SIG-M5 (cell line): ENCODE data around the gene SVIL.
"Not testable (repeated sequence)": the region's sequence is repeated elsewhere in the genome, so short reads cannot be mapped to it uniquely, and the experiment has no call there.

ENCODE experiments used
- DNase-seq: peaks from one replicate; lab custom pipeline; 2025; lab: John Stamatoyannopoulos, UW

Gene SVIL

DNA sequence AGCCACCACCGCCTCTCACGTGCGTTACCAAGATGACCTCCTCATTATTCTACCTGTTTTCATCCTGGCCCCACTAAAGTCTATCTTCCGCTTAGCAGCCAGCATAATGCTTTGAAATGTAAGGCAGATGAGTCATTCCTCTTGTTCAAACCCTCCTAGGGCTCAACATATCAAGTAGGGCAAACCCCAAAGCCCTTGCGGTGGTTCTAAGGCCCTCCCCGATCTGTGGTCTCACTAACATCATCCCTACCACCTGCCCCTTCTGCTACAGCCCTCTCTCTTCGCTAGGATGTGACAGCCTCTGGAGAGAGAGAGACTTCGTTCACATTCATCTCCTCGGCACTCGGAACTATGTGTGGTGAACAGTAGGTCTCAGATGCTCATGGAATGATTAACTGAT is 94.8 kb downstream of the SVIL start:
- DNase-seq, result no peak

DNA sequence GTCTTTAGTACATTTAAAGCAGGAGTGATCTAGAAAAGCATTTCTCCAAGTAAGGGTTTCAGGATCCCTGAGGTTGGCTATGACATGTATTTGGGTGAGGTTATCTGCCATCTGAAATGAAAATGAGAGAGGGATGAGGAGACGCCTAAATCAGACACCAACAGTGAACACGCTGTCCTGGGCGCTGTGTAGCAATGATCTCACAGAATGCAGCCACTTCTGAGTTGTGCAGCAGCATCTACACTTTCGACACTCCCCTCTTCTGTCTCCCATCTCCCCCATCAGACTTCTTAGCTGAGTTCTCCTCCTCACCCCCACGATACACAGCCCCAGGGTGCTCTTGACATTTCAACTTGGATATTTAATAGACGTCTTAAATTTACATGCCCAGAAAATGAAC is 95.4 kb downstream of the SVIL start:
- DNase-seq, result no peak

DNA sequence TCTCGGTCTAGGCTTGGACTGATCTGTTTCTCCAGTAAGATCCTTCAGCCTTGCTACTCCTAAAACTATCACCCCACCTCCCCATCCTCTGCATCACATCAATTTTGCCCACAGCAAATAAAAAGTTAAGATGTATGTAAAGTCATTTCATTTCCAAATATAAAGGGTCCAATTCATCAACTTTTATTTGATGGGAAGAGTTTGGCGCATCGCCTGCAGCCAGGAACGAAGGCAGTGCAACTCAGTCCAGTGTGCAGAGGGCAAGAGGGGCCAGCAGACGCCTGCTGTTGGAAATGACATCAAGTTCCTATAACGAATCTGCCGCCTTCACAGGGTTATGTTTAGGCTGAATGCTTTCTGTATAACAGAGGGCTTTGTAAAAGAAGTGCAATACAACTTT is 97.0 kb downstream of the SVIL start:
- DNase-seq, result no peak

DNA sequence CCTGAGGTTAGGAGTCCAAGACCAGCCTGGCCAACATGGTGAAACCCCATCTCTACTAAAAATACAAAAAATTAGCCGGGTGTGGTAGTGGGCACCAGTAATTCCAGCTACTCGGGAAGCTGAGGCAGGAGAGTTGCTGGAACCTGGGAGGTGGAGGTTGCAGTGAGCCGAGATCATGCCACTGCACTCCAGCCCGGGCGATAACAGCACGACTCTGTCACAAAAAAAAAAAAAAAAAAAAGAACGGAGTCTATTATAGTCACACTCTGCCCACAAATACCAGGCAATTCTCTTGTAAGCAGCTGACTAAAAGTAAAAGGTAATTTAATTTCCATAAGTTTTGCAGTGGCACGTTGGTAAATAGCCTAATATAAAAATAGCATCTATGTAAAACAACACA is 98.1 kb downstream of the SVIL start:
- DNase-seq, result not testable (repeated sequence)

DNA sequence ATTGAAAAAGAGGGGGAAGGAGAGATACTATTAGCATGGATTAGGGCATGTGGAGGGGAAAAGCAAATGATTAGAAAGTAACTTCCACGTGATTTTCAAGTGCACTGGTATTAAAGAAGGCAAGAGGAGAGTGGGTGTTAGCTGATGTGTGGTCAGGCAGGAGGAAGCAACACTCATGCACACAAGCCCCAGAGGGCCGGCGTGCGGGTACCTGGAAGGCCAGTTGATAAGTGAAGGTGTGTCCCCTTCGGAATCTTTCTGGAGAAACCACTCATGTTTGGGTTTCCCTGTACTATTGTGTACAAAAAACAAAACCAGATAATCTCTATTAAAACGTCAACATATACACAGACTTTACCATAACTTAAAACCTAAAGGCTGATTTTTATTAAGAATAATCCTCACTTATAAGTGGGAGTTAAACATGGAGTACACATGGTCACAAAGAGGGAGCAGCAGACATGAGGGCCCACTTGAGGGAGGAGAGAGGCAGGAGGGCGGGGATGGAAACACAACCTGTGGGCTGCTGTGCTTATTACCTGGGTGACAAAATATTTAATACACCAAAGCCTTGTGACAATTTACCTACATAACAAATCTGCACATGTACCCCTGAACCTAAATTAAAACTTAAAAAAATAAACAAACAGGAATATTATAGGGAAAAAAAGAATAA is 98.9 kb downstream of the SVIL start:
- DNase-seq, result no peak

DNA sequence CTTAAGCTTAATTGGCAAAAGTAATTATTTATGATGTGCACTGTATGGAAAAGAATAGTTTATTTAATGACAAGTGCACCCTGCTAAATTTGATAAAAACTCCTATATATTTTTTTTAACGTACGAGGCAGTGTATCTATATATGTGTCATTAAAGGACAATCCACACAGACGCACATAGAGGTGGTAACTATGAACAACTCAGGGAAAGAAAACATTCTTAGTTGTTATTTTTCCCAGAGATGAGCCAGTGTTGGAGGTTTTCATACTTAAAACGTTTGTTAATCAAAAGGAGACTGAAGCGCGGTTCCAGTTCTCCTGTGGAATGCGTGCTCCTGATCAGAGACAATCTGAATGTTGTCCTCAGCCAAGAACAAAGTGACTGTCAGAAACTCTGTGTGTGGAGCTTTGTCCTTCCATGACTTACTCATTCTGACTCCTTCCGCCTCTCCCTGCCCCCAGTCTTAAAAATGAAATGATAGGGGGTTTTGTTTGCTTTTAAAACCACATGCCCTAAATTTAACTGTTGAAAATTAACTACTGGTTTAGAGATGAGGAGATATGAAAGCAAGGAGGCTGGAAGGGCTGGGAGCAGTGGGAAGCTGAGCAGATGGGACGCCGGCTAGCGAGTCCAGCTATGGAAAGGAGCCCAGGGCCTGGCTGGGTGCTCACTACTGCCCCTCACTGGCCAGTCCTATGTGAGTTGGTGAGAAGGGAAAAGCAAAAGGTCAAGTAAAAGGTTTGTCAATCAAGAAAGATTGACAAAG is 99.6 kb downstream of the SVIL start:
- no peak for DNase-seq

DNA sequence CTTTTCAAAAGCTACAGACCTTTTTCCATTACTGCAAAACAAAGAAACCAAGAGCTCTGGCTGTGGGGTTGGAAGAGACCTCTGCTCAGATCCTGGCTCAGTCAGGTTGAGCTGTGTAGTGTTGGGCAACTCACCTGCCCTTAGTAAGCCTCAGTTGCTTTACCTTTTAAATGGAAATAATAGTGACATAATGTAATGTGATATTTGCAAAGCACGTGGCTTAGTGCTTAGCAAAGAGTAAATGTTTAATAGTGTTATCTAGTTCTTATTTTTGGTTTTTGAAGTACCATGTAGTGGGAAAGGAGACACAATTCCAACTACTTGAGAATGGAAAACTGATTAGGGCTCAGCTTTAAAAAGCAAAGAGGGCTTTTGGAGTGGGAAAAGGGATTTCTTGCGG is 100.2 kb downstream of the SVIL start:
- no peak for DNase-seq

DNA sequence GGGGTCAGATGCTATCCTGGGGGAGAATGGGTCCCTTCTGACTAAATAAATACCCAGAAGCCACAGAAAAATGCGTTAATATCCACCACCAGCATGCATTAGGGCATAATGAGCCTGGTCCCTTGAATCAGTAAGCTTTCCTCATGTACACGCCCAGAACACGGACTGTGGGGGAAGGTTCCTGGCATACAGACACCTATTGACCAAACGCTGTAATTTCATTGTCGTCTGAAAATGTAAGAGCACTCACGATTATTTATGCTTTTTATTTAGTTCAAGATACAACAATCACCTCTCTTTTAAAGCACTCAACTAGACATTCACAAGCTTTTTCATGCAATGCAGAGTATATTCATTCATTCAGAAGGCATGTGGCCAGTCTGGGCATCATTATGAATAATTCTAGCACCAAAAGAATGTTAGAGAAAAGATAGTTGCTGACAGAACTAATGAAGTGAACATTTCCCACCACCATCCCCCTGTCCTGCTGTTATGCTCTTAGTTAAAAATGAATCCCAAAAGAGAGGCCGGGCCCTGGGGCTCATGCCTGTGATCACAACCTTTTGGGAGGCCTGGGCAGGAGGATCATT is 101.0 kb downstream of the SVIL start:
- DNase-seq, result no peak

DNA sequence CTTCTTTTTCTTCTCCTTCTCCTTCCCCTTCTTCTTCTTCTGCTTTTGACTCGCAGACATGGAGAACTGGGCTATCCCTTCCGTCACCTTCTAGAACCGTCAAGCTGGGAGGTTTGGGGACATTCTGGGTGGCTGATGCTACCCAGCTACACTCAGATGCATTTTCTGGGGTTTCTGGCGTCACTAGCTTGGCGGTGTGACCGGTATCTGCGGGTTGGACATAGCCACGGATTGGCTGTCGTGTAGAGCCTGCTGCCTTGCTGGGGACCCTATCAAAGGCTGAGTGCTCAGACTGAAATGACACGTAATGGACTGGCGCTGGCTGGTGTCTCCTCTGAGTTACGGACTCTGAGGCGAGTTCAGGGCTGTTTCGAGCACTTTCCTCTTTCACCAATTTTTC is 101.7 kb downstream of the SVIL start:
- no peak for DNase-seq

DNA sequence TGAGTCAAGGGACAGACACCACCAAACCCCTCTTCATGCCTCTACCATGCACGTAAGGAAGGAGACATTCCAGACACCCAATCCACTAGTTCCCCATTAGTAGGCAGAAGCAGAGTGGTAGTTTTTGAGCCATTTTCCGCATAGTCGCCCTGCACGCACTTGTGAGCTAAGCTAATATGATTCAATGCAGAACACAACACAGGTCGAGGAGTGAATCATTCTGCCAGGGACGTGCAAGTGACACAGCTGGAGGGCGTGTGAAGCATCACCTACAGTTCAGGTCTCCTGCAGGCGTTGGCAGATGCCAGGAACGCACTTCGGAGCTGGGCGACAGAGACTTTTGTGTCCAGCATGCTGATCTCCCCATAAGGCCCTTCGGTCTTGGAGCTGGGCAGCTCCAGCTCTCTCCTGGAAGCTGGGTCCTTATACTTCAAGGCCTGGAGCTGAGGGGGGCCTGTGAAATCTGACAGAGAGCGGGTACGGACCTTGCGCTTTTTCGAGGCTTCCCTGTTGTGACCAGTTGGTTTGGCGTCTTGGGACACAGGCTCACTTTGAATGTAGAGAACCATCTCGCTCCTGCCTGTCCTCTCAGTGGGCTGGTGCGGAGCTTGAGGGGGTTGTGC is 102.4 kb downstream of the SVIL start:
- DNase-seq, result no peak

DNA sequence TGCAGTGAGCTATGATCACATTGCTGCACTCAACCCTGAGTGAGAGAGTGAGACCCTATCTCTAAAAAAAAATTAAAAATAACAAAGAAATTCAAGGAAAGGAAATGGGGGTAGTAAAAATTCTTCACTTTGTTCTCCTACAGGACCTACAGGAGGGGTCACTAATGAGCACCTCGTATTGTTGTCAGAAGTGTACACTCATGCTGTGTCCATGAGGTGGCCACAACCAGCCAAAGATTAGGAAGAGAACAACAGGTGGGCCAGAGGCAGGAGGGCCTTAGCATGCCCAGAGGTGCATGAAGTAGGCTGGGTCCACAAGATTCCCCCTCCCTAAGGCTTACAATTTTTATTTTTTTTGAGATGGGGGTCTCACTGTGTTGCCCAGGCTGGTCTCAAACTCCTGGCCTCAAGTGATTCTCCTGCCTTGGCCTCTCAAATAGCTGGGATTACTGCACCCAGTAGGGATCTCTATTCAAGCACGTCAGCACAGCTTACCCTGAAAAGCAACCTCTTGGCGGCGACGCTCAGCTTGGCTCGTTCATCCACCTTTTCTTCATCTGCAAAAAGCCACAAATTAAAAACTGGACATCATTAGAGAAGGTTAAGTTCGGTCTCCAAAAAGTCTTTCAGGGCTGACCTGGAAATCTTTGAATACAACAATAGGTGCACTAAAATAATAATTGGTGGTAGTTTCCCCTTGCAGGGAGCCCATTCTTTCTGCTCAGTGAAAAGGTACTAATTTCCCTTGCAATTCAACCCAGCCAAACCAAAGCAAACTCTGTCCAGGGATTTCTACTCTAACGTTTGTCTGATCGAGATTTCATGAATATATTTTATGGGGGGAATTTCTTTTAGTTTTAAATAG is 104.4 kb downstream of the SVIL start:
- DNase-seq, result no peak

DNA sequence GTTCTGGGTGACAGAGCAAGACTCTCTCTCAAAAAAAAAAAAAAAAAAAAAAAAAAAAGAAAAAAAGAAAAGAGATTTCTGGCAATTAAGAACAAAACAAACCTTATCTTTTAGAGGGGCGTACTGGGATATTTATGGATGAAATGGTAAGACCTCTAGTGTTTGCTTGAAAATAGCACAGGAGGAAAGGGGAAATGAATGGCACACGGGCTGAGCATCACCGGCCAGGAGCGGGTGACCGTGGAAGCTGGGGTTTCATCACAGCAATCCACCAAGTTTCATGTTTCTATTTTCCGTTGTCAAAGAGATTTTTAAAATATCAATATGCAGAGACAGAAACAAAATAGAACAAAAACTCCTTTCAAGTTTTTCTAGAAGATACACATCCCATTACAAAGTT is 105.6 kb downstream of the SVIL start:
- DNase-seq, result no peak

DNA sequence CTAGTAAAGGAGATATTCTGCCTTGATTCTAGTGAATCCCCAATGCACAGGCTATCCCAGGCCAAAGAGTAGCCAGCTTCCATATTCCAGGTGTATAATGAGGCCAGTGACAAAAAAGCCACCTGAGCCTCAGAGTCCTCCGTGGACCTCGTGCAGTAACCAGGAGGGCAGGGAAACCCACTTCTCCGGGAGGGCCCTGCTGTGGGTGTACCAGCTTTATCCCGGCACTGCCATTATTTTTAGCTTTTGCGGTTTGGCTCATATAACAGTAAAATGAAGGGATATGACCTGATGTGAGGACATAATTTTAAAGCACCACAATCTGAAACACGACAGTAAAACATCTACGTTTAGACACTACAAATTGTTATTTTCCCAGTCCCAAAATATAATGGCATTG is 109.0 kb downstream of the SVIL start:
- no peak for DNase-seq

DNA sequence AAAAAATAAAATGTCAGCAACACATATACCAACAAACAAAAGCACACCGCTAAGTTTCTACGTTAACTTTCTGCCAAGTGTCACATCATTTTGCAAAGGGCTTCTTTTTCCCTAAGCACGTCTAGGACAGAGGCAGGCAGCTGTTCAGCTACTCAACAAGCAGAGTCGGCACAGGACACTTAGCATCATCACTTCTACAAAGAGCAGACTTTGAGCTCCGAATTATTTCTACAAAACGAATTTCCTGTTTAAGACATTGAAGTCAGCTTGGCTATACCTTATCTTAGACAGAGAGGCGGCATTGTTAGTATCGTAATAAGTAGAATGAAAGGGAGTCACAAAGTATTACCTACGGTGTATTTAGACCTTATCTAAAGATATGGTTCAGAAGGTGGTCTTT is 110.1 kb downstream of the SVIL start:
- DNase-seq, result no peak

DNA sequence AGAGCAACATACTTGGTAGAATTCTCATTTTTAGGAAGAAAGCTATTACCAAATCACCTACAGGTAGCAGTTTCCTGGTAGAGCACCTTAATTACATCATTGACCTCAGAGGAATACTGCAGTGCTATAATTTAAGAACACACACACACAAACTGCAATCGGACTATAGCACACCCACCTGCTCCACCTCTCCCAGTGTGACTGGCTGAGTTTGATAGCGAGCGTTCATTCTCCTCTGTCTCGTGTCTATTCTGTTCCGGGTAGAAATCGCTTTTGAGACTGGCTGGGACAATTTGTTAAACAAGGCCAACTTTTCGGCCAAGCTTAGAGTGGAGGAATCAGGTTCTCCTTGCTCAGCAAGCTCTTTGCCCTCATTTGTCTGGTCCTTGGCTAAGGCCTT is 110.5 kb downstream of the SVIL start:
- DNase-seq, result no peak

DNA sequence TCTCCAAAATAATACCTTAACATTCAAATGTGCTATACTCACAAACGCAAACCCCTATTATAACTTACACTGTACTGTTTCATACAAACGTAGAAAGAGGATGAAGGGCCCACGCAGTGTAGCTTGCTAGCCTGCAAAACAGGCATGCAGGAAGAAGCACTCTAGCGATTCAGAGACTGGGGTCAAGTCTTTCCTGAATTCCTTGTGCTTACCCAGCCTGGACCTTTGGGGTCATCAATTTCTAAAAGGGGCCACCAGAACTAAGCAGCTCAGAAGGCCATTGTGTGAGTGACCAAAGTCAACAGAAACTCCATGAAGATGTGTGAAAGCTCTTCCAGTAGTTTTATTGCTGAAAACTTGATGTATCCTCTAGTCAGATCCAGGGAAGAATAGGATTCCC is 111.9 kb downstream of the SVIL start:
- no peak for DNase-seq

DNA sequence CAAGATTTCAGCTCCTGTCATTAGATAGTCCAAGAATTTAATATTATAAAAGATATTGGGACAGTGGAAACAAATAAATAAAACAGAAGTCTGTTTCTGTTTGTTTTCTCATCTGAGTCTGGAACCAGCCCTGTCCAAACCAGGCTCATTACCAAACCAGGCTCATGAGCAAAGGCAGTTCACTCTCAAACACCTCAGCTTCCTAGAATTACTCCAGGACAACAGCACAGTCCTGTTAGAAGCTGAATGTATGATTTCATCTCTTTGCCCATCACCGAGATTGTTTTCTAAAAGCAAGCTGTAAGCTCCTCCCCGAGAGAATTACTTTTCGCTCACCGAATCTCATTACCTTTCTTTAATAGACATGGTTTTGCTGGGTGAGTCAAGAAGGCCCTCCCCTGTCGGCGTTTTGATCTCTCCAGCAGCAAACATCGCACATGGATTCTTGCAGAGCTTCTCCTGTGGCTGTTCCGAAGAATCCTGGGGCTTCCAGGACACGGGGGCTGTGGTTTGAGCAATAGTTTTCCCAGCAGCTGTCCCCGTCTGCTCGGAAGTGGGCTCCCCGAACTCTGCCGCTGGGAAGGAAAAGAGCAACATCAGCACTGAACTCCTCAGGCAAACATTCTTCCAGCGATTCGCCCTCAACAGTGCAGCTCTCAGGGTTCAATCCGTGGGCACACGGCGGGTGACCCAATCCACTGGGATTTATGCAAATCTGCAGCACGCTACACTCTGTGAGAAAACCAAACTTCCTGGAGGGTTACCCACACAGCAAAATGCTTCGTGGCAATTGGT is 112.5 kb downstream of the SVIL start:
- DNase-seq, result no peak

DNA sequence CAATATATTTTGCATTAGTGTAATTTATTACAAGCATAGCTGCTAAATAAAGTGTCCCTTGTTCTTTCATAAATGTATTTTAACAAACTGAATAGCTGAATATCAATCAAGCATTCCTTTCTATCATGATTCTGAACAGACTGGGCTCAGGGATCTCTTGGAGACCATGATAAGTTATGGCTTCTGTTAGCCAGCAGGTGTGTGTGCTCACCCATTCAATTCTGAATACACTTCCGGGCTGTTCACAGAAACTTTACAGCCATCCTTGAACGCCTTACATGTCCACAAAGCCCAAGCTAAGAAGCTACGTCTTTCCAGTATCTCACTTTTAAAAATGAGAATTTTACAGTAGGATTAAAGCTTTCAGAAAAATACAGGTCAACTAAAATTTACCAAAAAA is 115.1 kb downstream of the SVIL start:
- DNase-seq, result no peak

DNA sequence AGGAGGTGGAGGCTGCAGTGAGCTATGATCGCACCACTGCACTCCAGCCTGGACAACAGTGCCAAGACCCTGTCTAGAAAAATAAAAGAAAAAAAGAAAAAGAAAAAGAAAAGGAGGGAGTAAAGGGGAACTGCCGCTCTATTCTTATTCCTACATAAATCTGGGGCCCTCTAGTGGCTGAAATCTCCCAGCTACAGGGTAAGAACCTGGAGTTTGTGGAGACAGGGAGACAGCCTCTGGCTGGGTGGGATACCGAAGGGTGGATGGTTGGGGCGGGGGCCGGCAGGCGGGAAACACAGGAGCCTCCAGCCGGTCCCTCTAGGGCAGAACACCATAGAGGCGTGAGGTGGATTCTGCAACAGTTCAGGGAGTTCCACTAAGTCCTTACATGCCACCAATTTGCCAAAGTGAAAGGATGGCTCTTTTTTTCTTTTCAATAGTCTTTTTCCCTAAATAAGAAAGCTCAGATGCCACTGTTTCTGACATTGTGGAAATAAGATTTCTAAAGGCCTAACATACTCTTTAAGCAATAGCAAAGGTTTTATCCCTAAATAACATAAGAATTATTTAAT is 117.3 kb downstream of the SVIL start:
- DNase-seq, result no peak

DNA sequence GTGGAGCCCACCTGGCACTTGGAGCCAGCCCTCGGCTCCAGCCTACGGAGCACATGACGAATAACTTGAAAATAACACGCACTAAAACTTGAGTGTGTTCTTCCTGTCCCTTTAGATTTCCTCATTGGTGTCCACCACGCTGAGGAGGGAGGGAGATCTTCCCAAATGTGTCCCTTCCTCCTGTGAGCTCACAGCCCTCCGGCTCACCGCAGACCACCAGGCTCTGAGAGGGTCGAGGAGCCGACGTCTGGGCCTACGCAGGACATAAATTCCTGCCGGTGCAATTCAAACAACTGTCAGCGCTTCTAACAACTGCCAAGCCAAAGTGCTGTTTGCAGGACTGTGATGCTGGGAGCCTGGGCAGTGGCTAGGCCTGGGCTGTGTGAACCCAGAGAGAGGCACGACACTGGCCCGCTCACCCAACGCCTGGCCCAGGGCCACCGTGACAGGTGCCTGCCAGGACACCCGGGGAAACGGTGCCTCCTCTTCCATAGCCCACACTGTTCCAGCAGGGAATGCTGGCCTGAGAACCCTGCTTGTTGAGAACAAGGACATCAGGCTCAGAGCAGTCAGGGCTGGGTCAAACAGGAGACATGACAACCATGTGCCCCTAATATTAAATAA is 118.3 kb downstream of the SVIL start:
- DNase-seq, result not testable (repeated sequence)
